MM.1S (cell line): ENCODE data around the gene HOXC4.
"Not testable (repeated sequence)": the region's sequence is repeated elsewhere in the genome, so short reads cannot be mapped to it uniquely, and the experiment has no call there.

Experiments used
- DNase-seq: peaks from one replicate; pipeline ENCODE4 v3.0.0-alpha.2; 2015
- H2AFZ ChIP-seq: fragments of 300-600 bp; sonication (generic); 2 replicates; pipeline ENCODE4 v1.6.0; 2016; ENCODE audit warnings: antibody characterized with exemption, low read length
- H3F3A ChIP-seq: fragments of 300-600 bp; sonication (generic); 2 replicates; pipeline ENCODE4 v1.6.1; 2016; ENCODE audit warnings: mild to moderate bottlenecking, antibody characterized with exemption, low read length, moderate library complexity, mixed read lengths; ENCODE audit not compliant: insufficient read depth
- H3K27ac ChIP-seq: fragments of 300-600 bp; sonication (generic); 2 replicates; pipeline ENCODE4 v1.5.1; 2016; ENCODE audit warnings: mild to moderate bottlenecking, low read length
- H3K27me3 ChIP-seq: fragments of 300-600 bp; sonication (generic); replicated peaks from 2 replicates; pipeline ENCODE4 v1.6.0; 2016; ENCODE audit warnings: low read length; ENCODE audit not compliant: insufficient read depth
- H3K36me3 ChIP-seq: fragments of 300-600 bp; sonication (generic); replicated peaks from 2 replicates; pipeline ENCODE4 v1.6.1; 2016; ENCODE audit warnings: mild to moderate bottlenecking, low read length, mixed read lengths; ENCODE audit not compliant: insufficient read depth
- H3K4me1 ChIP-seq: fragments of 300-600 bp; sonication (generic); 2 replicates; pipeline ENCODE4 v1.6.1; 2016; ENCODE audit warnings: low read length, mixed read lengths
- H3K4me2 ChIP-seq: fragments of 300-600 bp; sonication (generic); 2 replicates; pipeline ENCODE4 v1.6.0; 2016; ENCODE audit warnings: low read depth, low read length
- H3K4me3 ChIP-seq: fragments of 300-600 bp; sonication (generic); 2 replicates; pipeline ENCODE4 v1.5.1; 2016; ENCODE audit warnings: low read length, mixed read lengths
- H3K79me2 ChIP-seq: fragments of 300-600 bp; sonication (generic); 2 replicates; pipeline ENCODE4 v1.6.1; 2016; ENCODE audit warnings: mixed run types, low read length, mixed read lengths
- H3K9ac ChIP-seq: fragments of 300-600 bp; sonication (generic); 2 replicates; pipeline ENCODE4 v1.6.1; 2016; ENCODE audit warnings: low read length, mixed read lengths
- H3K9me2 ChIP-seq: fragments of 300-600 bp; sonication (generic); replicated peaks from 2 replicates; pipeline ENCODE4 v1.6.1; 2016; ENCODE audit warnings: mild to moderate bottlenecking, low read length, mixed read lengths; ENCODE audit not compliant: insufficient read depth
- H3K9me3 ChIP-seq: fragments of 300-600 bp; sonication (generic); replicated peaks from 2 replicates; pipeline ENCODE4 v1.6.1; 2016; ENCODE audit warnings: mild to moderate bottlenecking, low read length, mixed read lengths; ENCODE audit not compliant: insufficient read depth
- H4K20me1 ChIP-seq: fragments of 300-600 bp; sonication (generic); 2 replicates; pipeline ENCODE4 v1.6.1; 2016; ENCODE audit warnings: mild to moderate bottlenecking, low read length, moderate library complexity, mixed read lengths; ENCODE audit not compliant: insufficient read depth
- EZH2 ChIP-seq: fragments of 300-600 bp; sonication (generic); optimal IDR thresholded peaks from 2 replicates; pipeline ENCODE3; 2017; ENCODE audit warnings: low read depth, mild to moderate bottlenecking, antibody characterized with exemption, low read length, mixed read lengths

The HOXC4 gene

DNA sequence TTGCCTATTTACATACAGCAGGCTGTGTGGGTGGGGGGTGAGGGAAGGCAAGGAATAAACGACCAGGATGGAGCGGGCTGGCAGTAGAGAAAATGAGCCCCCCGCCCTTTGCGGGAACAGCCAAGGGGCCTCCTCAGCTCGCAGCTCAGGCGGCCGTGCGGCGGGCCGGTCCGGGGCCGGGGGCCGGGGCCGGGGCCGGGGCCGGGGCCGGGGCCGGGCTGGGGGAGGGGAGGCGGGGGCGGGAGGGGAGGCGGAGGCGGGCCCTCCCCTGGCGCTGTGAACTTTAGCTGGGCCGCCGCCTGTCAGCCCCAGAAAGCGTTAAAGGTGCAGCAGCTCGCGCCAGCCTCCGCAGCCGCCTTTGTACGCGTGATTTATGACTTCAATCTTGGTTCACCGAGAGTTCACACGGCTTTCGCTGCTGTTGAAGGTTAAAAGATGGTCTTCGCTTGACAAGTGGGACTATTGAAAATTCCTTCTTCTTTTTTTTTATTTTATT lies 28.8 kb downstream of the HOXC4 start:
- H3K79me2 ChIP-seq = no peaks in the 10 kb centered on the region
- H3K4me2 ChIP-seq = peak overlapping the region; percentile 59; the same call in 1 of the 2 replicates
- H3K4me1 ChIP-seq = no peaks in the 10 kb centered on the region
- no peak overlapping the region for H3K9ac ChIP-seq
- no peaks in the 10 kb centered on the region for H3K36me3 ChIP-seq
- no peaks in the 10 kb centered on the region for H3K9me2 ChIP-seq
- no peaks in the 10 kb centered on the region for H3K27me3 ChIP-seq
- H2AFZ ChIP-seq = no peak overlapping the region
- no peaks in the 10 kb centered on the region for H4K20me1 ChIP-seq
- H3K27ac ChIP-seq = no peak overlapping the region
- H3F3A ChIP-seq = no peaks in the 10 kb centered on the region
- no peak for TF ChIP-seq EZH2
- H3K4me3 ChIP-seq = peak overlapping the region; percentile 49
- DNase-seq = peak; percentile 45
- H3K9me3 ChIP-seq = no peaks in the 10 kb centered on the region

GRCh38 chr12:54088011-54088410 lies 34.4 kb downstream of the HOXC4 start:
- not testable (repeated sequence) for H4K20me1 ChIP-seq, H3K4me3 ChIP-seq, H3F3A ChIP-seq

DNA sequence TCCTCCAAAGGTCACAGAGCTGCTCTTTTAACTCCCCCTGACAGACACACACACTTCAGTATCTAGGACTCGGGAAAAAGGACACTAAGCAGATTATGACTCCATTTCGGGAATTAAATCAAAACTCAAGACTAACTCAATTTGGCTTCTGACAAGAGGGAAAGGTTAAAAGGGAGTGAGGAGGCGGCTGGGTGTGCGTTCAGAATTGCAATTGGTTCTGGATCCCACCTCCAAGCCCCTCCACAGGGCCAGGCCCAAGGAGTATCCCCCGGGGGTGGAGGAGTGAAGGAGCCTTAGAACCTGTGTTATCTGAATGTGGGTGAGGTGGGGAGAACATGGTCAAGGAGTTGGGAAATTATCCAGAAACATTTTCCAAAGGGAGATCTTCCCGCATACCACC lies 35.8 kb downstream of the HOXC4 start:
- not testable (repeated sequence) for H3K4me2 ChIP-seq, H3K36me3 ChIP-seq, H3K27me3 ChIP-seq, H3F3A ChIP-seq, H3K9me3 ChIP-seq, H3K4me3 ChIP-seq, H3K9me2 ChIP-seq, H4K20me1 ChIP-seq, H3K9ac ChIP-seq, H2AFZ ChIP-seq, H3K79me2 ChIP-seq, H3K4me1 ChIP-seq, DNase-seq, H3K27ac ChIP-seq

More at GRCh38 chr12:54088011-54088410, 34.4 kb downstream of the HOXC4 start:
- H3K4me2 ChIP-seq, H3K9ac ChIP-seq, H3K9me3 ChIP-seq, H3K36me3 ChIP-seq, DNase-seq, H3K27me3 ChIP-seq, H2AFZ ChIP-seq, H3K79me2 ChIP-seq, H3K4me1 ChIP-seq, H3K9me2 ChIP-seq, H3K27ac ChIP-seq: not testable (repeated sequence)

DNA sequence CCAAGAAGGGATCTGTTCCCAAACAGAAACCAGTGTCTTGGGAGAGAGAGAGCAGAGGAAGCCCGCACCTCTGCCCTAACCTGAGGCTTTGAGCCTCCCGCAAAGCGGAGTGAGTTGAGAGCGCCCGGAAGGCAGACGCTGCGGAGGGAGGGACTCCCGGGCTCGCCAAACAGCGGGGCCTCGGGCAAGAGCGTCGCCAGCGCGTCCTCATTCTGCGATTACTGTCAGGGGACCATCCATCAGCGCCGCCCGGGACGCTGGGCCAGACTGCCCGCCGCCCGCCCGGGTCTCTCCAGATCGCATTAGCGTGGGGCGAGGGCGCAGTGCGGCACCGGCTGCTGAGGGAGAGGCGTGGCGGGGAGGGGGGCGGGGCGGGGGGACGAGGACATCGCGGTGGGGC lies 36.7 kb downstream of the HOXC4 start:
- H4K20me1 ChIP-seq, DNase-seq, H3K36me3 ChIP-seq, H3K27me3 ChIP-seq, H3K9ac ChIP-seq, H3K79me2 ChIP-seq, H3F3A ChIP-seq, H3K9me2 ChIP-seq, H3K27ac ChIP-seq, H3K4me2 ChIP-seq, H3K4me1 ChIP-seq, H2AFZ ChIP-seq, H3K4me3 ChIP-seq, H3K9me3 ChIP-seq: not testable (repeated sequence)

- H3K9ac ChIP-seq, H3K9me2 ChIP-seq, H3K4me1 ChIP-seq, H3K79me2 ChIP-seq, H4K20me1 ChIP-seq, H3K27me3 ChIP-seq, H3F3A ChIP-seq, H3K4me3 ChIP-seq, H3K9me3 ChIP-seq, H2AFZ ChIP-seq, H3K36me3 ChIP-seq, H3K27ac ChIP-seq, H3K4me2 ChIP-seq, DNase-seq: not testable (repeated sequence)
These were observed 39.3 kb downstream of the HOXC4 start for GRCh38 chr12:54092943-54093342.

- not testable (repeated sequence) for H2AFZ ChIP-seq, H3F3A ChIP-seq, H3K9me3 ChIP-seq, H3K4me3 ChIP-seq, H3K4me1 ChIP-seq, H3K36me3 ChIP-seq, H3K27ac ChIP-seq, H4K20me1 ChIP-seq, H3K79me2 ChIP-seq, H3K27me3 ChIP-seq, DNase-seq, H3K9me2 ChIP-seq, H3K9ac ChIP-seq, H3K4me2 ChIP-seq
These were observed 42.3 kb downstream of the HOXC4 start for GRCh38 chr12:54095928-54096327.

DNA sequence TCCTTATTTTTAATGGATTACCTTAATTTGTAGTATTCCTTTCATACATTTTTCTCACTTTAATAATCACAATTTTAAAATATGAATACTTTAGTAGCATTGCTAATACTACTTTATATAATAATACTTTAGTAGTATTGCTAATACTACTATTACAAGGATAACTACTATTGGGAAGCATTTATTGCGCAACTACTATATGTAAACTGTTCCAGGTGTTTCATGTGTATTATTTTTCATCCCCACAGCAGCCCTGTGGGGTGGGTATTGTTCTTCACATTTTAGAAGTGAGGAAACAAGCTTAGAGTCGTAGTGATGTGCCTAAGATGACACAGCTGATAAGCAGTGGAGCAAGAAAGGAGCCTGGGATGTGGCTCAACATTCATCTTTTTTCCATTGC lies 45.0 kb downstream of the HOXC4 start:
- H3K27me3 ChIP-seq, H3K4me2 ChIP-seq, H3K4me1 ChIP-seq, H3K27ac ChIP-seq, H2AFZ ChIP-seq, H3F3A ChIP-seq, H3K79me2 ChIP-seq, H3K9me3 ChIP-seq, H3K36me3 ChIP-seq, H3K9me2 ChIP-seq, DNase-seq, H3K4me3 ChIP-seq, H3K9ac ChIP-seq, H4K20me1 ChIP-seq: not testable (repeated sequence)

- not testable (repeated sequence) for H3K9me3 ChIP-seq, H3K9me2 ChIP-seq, H3K27ac ChIP-seq, H3K4me1 ChIP-seq, H3K4me3 ChIP-seq, H3K79me2 ChIP-seq, H3K36me3 ChIP-seq, H3F3A ChIP-seq, DNase-seq, H2AFZ ChIP-seq, H3K9ac ChIP-seq, H3K27me3 ChIP-seq, H4K20me1 ChIP-seq, H3K4me2 ChIP-seq
These were observed 47.0 kb downstream of the HOXC4 start for GRCh38 chr12:54100588-54100987.
